Vagina (tissue), 2 donors: ENCODE results near the gene MYO1E. TPM values are rescaled to one million over a fixed set of nuclear protein-coding genes. Genes with fewer than 3 reads are reported as not detected.

Experiments used
- DNase-seq, 2 donors: peaks; one replicate each; pipeline ENCODE4 v3.0.0-alpha.2; 2017; ENCODE audit errors: extremely low spot score in 2 of 2
- H3K27ac ChIP-seq: fragments of 200-600 bp; sonication (generic); one replicate; pipeline ENCODE4 v1.5.1; 2019
- H3K27me3 ChIP-seq: fragments of 200-600 bp; sonication (generic); one replicate; pipeline ENCODE4 v1.5.1; 2019
- H3K36me3 ChIP-seq, 2 donors: fragments of 200-600 bp; sonication (generic); one replicate each; pipeline ENCODE4 v1.5.1; 2017 to 2019
- H3K4me1 ChIP-seq: fragments of 200-600 bp; sonication (generic); one replicate; pipeline ENCODE4 v1.5.1; 2019
- H3K4me3 ChIP-seq, 2 donors: fragments of 200-600 bp; sonication (generic); 1 replicate in 1 of 2; 2 replicates in 1 of 2; pipeline ENCODE4 v1.5.1; 2016 to 2019
- H3K9me3 ChIP-seq: fragments of 200-600 bp; sonication (generic); one replicate; pipeline ENCODE4 v1.5.1; 2019
- POLR2A ChIP-seq, 2 donors: fragments of 450-650 bp; IDR thresholded peaks; one replicate each; pipeline ENCODE4 v1.6.1; 2017; ENCODE audit warnings: antibody characterized with exemption in 2 of 2, mild to moderate bottlenecking in 2 of 2, moderate library complexity in 2 of 2
- POLR2AphosphoS5 ChIP-seq, 2 donors: sonication (generic); formaldehyde crosslinking; IDR thresholded peaks; one replicate each; pipeline ENCODE4 v1.9.0; 2017; ENCODE audit warnings: antibody characterized with exemption in 2 of 2, mild to moderate bottlenecking in 2 of 2, low read depth in 1 of 2; ENCODE audit not compliant: insufficient read depth in 1 of 2
- intact Hi-C: fragments of 100-400 bp; cut with DNase I; formaldehyde crosslinking; loops from one replicate; pipeline ENCODE4 v1.15.1; 2023
- total RNA-seq: library from RNA; depleted of rRNA; stranded (reverse); fragments of >200 nt; gene quantifications from one replicate; pipeline ENCODE4 v1.2.3, GENCODE V29; 2016
- TF ChIP-seq, protein P1 (sequence below), 3 experiments: fragments of 450-650 bp in 2 of 3; fragments of 200-600 bp in 1 of 3; sonication (generic) in 1 of 3; IDR thresholded peaks; one replicate each; pipeline ENCODE4 v1.5.1; 2017 to 2019; ENCODE audit warnings: antibody characterized with exemption in 3 of 3, mild to moderate bottlenecking in 2 of 3, moderate library complexity in 2 of 3

MYO1E gene
- total RNA-seq, 1 donor from 2014 or later, result 16.9 TPM

GRCh38 chr15:59124261-59124660 lies 248.4 kb downstream of the MYO1E start:
- Histone ChIP-seq H3K9me3 (no peaks in the 10 kb centered on the region), H3K27ac (no peak overlapping the region), H3K36me3 (no peaks in the 10 kb centered on the region), H3K27me3 (no peaks in the 10 kb centered on the region), H3K4me1 (no peaks in the 10 kb centered on the region), H3K4me3 (no peak overlapping the region)
- intact Hi-C loops, result no loop called here
- TF ChIP-seq, protein P1, sequence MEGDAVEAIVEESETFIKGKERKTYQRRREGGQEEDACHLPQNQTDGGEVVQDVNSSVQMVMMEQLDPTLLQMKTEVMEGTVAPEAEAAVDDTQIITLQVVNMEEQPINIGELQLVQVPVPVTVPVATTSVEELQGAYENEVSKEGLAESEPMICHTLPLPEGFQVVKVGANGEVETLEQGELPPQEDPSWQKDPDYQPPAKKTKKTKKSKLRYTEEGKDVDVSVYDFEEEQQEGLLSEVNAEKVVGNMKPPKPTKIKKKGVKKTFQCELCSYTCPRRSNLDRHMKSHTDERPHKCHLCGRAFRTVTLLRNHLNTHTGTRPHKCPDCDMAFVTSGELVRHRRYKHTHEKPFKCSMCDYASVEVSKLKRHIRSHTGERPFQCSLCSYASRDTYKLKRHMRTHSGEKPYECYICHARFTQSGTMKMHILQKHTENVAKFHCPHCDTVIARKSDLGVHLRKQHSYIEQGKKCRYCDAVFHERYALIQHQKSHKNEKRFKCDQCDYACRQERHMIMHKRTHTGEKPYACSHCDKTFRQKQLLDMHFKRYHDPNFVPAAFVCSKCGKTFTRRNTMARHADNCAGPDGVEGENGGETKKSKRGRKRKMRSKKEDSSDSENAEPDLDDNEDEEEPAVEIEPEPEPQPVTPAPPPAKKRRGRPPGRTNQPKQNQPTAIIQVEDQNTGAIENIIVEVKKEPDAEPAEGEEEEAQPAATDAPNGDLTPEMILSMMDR (IDR thresholded peaks at IDR 0.05), result no peak
- TF ChIP-seq POLR2AphosphoS5 (IDR thresholded peaks at IDR 0.05; ENCODE audit: insufficient read depth in 1 of 2, low read depth in 1 of 2), result no peak
- TF ChIP-seq POLR2A (IDR thresholded peaks at IDR 0.05), result no peak
- DNase-seq, result no peak

- H3K9me3 ChIP-seq, result no peaks in the 10 kb centered on the region
- no peaks in the 10 kb centered on the region for H3K27me3 ChIP-seq
- no peak for DNase-seq
- no peak overlapping the region for H3K27ac ChIP-seq
- no peaks in the 10 kb centered on the region for H3K36me3 ChIP-seq
- intact Hi-C loops, result no loop called here
- TF ChIP-seq POLR2A (IDR thresholded peaks at IDR 0.05) (no peak), POLR2AphosphoS5 (IDR thresholded peaks at IDR 0.05; ENCODE audit: insufficient read depth in 1 of 2, low read depth in 1 of 2) (no peak)
- TF ChIP-seq, protein P1 (IDR thresholded peaks at IDR 0.05), result no peak
- H3K4me3 ChIP-seq, result no peak overlapping the region
- H3K4me1 ChIP-seq, result no peaks in the 10 kb centered on the region
Observed at GRCh38 chr15:59120937-59121336, 251.7 kb downstream of the MYO1E start.

DNA sequence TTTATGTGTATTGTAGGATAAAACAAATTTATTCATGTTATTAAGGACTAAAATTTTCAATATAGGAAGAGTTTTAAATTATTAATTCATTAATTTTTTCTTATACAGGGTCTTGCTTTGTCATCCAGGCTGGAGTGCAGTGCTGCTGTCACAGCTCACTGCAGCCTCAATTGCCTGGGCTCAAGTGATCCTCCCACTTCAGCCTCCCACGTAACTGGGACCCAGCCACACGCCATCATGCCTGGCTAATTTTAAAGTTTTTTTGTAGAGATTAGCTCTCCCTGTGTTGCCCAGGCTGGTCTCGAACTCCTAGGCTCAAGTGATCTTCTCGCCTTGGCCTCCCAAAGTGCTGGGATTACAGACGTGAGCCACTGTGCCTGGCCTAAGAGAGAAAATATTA lies 253.0 kb downstream of the MYO1E start:
- H3K4me1 ChIP-seq, result no peaks in the 10 kb centered on the region
- TF ChIP-seq, protein P1 (IDR thresholded peaks at IDR 0.05), result no peak
- no peak for TF ChIP-seq POLR2A (IDR thresholded peaks at IDR 0.05)
- no peak for TF ChIP-seq POLR2AphosphoS5 (IDR thresholded peaks at IDR 0.05; ENCODE audit: insufficient read depth in 1 of 2, low read depth in 1 of 2)
- intact Hi-C loops, result no loop called here

GRCh38 chr15:59116771-59117170 lies 255.9 kb downstream of the MYO1E start:
- no peaks in the 10 kb centered on the region for H3K27me3 ChIP-seq
- no peak overlapping the region for H3K4me3 ChIP-seq
- no peaks in the 10 kb centered on the region for H3K4me1 ChIP-seq
- intact Hi-C loops, result no loop called here
- TF ChIP-seq, protein P1 (IDR thresholded peaks at IDR 0.05), result no peak
- no peak for TF ChIP-seq POLR2A (IDR thresholded peaks at IDR 0.05)
- no peaks in the 10 kb centered on the region for H3K36me3 ChIP-seq
- H3K27ac ChIP-seq, result no peak overlapping the region
- DNase-seq, result no peak
- no peaks in the 10 kb centered on the region for H3K9me3 ChIP-seq

More for the DNA sequence above, 253.0 kb downstream of the MYO1E start:
- DNase-seq, result no peak
- H3K27ac ChIP-seq, result no peak overlapping the region
- no peaks in the 10 kb centered on the region for H3K27me3 ChIP-seq
- H3K4me3 ChIP-seq, result no peak overlapping the region
- H3K36me3 ChIP-seq, result no peaks in the 10 kb centered on the region
- H3K9me3 ChIP-seq, result no peaks in the 10 kb centered on the region

DNA sequence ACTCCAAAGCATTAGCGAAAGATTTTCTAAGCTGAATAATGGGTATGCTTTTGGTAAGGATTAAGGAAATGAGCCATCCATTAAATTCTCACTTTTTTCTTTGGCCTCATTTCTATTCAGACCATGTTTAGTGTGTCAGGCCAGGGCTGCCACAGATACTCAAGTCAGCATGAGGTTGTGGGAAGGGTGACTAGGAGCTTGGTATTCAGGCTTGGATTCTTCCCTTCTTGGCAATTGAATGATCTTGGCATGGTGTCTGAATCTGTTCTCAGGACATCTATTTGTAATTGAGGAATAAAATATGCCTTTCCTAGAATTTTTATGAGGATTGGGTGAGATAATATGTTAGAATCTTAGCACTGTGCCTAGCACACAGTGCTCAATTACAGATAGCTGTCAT lies 256.5 kb downstream of the MYO1E start:
- Histone ChIP-seq H3K4me3 (no peak overlapping the region), H3K4me1 (no peaks in the 10 kb centered on the region), H3K27me3 (no peaks in the 10 kb centered on the region), H3K27ac (no peak overlapping the region), H3K9me3 (no peaks in the 10 kb centered on the region), H3K36me3 (no peaks in the 10 kb centered on the region)
- no peak for DNase-seq
- TF ChIP-seq POLR2AphosphoS5 (IDR thresholded peaks at IDR 0.05; ENCODE audit: insufficient read depth in 1 of 2, low read depth in 1 of 2) (no peak), POLR2A (IDR thresholded peaks at IDR 0.05) (no peak)
- TF ChIP-seq, protein P1 (IDR thresholded peaks at IDR 0.05), result no peak
- intact Hi-C loops, result no loop called here
